GM19455 (cell line): ENCODE results near the gene DMD.
"Not testable (repeated sequence)": the region's sequence is repeated elsewhere in the genome, so short reads cannot be mapped to it uniquely, and the experiment has no call there.

ENCODE experiments used
- ATAC-seq: cut with Tn5 transposase; IDR thresholded peaks from one replicate; pipeline ENCODE4 v1.9.1; 2021; ENCODE audit not compliant: unreplicated experiment

Gene DMD

DNA sequence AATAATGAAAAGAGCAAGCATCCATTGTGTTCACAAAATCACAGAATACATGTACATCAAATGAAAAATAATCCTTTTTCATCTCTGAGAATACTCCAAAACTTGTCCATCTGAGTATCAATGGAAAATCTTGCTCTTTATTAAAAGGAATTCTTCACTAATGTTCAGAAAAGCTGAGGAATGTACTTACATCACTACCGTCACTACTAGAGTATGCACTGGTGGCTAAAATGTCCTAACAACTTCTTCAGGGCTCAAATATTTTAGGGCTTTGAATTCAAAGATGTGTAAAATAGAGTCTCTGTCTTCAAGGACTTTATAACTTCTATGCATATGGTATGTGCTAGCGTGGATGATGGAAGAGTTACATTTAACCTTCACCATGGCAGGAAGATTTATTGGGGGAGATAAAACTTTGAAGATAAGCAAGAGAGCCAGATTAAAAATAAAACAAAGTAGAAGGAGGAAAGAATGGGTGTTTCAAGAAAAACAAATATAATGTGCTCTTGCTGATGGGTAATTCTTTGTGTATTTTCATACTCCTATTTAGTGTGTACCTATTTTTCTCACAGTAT is 55.1 kb downstream of the DMD start:
- ATAC-seq = no peak

DNA sequence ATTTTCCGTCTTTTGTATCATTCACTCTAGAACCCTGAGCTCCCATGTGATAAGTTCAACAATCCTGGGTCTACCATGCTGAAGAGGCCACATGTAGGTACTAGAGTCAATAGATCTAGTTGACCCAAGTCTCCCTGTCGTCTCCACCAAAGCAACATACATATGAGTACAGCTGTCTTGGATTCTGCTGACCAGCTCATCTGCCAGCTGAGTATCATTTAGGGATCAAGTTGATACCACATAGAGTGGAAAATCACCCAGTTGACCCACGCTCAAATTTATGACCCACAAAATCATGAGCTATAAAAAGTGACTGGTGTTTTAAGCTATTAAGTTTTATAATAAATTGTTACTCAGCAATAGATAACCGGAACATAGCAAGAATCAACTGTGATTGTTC is 61.8 kb downstream of the DMD start:
- ATAC-seq = no peak

- ATAC-seq = no peak
These were observed 62.3 kb downstream of the DMD start for GRCh38 chrX:33149085-33149484.

GRCh38 chrX:33142331-33142730 is 69.0 kb downstream of the DMD start:
- no peak for ATAC-seq

DNA sequence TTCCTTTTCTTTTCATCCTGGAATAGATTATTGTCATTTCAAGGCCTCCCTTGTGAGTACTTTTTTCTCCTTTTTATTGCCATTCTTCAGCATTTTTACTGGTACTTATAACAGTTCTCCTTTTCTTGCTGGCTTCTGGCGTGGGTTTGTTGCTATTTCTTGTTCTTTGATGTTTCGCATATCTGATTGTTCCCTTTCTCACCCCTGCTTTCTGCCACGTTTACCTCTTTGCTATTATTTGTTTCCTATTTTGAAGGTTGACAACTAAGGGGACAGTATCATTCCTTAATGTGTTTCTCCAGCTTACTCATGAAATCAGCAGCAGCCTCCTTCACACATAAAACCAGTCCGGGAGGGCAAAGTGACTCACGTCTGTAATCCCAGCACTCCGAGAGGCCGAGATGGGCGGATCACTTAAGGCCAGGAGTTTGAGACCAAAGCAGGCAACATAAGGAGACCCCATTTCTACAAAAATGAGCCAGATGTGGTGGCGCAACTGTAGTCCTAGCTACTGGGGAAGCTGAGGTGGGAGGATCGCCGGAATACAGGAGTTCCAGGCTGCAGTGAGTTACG is 72.6 kb downstream of the DMD start:
- ATAC-seq = no peak

- ATAC-seq = no peak
These were observed 77.2 kb downstream of the DMD start for GRCh38 chrX:33134164-33134563.

DNA sequence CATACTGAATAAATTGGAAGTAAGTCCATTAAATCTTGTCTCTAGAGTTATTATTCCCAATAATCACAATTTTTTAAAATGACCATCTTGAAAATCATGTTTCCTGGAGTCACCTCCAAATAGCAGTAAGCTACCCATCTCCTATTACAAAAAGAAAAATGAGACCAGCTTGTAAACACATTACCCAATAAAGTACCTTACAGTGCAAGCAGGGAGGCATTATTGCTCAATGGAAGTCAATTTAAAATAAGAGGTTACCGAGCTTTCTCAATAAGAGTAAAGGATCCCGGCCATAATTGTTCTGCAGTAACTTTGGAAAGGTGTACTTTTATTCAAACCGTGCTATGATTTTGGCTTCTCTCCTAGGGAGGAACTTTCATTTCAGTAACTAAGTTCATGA is 78.0 kb downstream of the DMD start:
- ATAC-seq = no peak

GRCh38 chrX:33132569-33132968 is 78.8 kb downstream of the DMD start:
- no peak for ATAC-seq

- no peak for ATAC-seq
These were observed 81.7 kb downstream of the DMD start for GRCh38 chrX:33129607-33130006.

DNA sequence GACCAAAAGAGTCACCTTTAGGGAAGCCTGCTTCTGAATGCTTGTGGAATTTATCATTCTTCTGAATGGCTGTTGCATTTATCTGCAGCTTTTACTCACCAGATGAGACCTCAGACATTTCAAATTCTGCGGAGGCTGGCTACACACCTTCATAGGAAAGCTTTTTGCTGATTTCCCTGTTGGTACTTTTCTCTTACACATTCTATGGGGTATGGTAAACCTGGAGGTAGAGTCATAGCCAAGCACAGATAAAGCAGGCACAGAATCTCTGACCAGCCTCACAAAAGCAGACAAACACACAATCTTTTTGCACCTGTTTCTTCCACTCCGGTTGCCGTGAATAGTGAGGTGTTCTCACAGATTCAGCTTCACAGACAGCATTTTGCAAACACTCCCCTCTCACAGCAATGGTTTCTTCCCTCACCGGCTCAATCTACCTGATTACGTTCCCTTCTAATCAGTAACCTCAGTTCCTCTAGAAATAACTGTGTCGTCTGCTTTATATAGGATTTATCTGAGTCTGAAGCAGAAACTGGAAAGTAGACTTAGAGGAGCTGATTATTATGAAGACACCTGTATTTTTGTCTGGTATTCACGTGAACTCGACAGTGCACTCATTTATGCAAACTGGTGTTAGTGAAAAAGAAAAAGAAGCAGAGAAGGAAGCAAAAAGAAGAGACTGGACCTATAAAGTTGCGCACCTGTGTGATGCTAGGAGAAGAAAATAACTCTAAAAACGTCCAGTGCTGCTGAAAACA is 83.1 kb downstream of the DMD start:
- no peak for ATAC-seq

DNA sequence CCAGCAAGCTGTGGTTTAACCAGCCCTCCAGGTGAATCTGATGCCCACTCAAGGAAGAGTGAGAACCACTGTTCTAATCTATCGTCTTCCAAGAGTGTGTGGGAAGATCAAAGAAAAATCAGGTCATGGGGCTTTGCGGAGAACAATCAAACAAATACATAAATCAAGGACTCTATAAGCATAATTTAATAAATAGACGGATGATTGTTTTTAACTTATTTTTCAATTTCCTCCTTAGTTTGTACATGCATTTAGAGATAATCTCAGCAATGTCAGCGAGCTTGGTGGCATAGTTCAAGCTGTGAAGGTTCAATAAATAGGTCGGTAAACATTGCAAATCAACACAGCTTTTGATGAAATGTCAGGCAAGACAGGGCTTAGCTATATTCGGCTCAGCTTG is 84.9 kb downstream of the DMD start:
- ATAC-seq = no peak

DNA sequence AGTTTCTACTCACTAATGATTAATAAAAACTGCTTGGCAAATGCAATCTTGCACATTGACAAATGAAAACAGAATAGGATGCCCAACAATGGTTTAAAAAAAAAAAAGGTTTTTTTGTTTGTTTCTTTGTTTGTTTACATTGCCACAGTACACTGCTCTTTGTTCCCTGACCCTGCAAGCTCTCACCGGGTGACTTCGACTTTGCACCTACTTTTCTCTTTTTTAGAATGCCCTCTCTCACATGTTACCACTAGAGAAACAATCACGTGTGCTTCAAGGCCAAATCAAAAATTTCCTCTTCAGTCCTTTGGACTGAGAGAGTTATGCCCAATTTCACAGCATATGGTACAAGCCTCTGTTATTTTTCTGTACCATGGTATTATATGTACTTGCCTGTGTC is 101.5 kb downstream of the DMD start:
- ATAC-seq = no peak

- no peak for ATAC-seq
These were observed 104.6 kb downstream of the DMD start for GRCh38 chrX:33106737-33107136.

GRCh38 chrX:33095079-33095478 is 116.3 kb downstream of the DMD start:
- no peak for ATAC-seq

DNA sequence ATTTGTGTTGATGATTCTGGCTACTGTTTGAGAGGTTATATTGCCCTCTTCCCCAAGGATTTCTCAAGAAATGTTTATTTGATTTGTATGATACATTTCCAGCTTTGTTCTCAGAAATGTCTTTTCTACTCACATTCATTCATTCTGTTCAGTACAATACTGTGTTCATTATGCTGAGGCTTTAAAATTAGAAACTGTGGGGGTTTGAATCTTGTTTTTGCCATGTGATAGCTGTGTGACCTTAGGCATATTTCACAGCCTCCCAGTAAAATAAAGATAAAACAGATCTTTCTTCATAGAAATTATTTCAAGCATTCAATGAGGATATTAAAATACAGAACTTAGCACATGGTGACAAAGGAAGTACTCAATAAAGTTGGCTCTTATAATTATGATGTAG is 123.9 kb downstream of the DMD start:
- ATAC-seq = no peak

DNA sequence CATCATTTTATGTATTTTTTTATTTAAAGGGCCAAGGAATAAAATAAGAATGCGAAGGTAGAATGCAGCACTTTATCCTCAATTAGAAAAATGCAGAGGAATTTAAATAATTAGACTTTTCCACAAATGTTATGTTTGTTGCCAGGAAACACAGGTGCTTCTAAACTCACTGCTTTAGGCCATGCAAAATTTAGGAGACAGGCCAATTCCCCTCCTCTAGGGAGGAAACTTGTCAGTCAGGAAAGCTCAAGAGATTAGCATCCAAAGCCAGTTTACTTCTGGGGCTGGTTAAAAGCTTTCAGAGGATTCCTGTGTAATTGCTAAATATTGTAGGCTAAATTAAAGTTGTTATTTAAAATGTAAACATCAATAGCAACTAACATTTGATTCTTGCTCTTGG is 124.5 kb downstream of the DMD start:
- no peak for ATAC-seq

- ATAC-seq = no peak
These were observed 129.0 kb downstream of the DMD start for GRCh38 chrX:33082371-33082770.

DNA sequence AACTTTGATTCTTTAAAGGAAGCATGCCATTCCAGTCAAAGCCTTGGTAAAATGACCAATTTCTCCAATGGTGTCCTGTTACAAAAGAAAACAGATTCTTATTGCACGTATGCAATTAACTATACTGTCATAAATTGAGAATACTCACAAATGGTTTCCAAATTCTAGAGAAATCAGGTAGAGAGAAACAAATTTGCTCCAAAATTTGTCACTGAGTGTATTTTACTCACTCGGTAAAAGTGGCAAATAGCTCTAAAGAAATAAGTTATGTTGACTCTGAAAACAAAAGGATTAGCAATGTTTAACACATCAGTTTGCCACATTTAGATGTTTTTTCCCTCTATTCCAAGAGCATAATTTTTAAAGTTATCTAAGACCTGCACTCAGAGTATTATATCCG is 133.1 kb downstream of the DMD start:
- ATAC-seq = no peak

- not testable (repeated sequence) for ATAC-seq
These were observed 137.7 kb downstream of the DMD start for GRCh38 chrX:33073660-33074059.

GRCh38 chrX:33065415-33065814 is 145.9 kb downstream of the DMD start:
- no peak for ATAC-seq

DNA sequence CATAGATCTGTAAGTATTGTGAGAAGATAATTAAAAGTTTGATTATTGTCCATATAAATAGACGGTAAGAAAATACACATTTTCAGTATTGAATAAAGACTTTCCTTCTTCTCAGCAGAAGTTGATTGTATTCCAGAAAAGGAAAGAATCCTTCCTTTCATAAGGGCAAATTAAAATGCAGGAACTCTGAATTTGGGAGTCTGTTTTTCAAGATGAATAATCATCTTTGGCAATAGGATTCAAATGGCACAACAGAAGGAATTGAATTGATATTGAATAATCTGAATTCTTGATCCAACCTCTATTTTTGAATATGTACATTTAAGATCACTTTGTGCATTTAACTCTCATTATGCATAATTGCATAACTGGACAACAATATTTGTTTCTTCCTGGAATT is 149.3 kb downstream of the DMD start:
- no peak for ATAC-seq

DNA sequence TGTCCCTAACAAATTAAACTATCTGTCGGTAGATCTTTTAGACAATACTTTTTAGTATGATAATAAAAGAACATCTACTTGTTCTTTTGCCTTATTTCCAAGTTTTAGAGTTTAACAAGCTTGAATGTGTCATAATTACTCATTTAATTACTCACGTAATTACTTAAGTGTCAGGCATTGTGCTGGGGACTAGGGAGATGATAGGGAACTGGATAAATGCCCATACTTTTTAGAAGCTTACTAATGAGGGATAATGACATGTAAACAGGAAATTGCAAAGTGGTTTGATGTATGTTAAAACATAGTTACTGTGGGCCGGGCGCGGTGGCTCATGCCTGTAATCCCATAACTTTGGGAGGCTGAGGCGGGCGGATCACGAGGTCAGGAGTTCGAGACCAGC is 158.3 kb downstream of the DMD start:
- ATAC-seq = no peak

- ATAC-seq = no peak
These were observed 165.5 kb downstream of the DMD start for GRCh38 chrX:33045882-33046281.
